Muscle of leg (tissue), 11 donors: ENCODE measurements around the gene COL6A3. TPM values are rescaled to one million over a fixed set of nuclear protein-coding genes. Genes with fewer than 3 reads are reported as not detected.
A peak's percentile ranks its signal among the peaks of the same experiment; 100 is the strongest.

ENCODE experiments used
- DNase-seq: peaks from one replicate; pipeline ENCODE4 v3.0.0; 2013
- H3K27ac ChIP-seq: one replicate; pipeline ENCODE4 v1.5.1; 2013; ENCODE audit warnings: mild to moderate bottlenecking, low read length, control low read depth
- H3K27me3 ChIP-seq: one replicate; pipeline ENCODE4 v1.6.1; 2013; ENCODE audit warnings: low read length; ENCODE audit not compliant: control insufficient read depth, insufficient read depth
- H3K36me3 ChIP-seq: one replicate; pipeline ENCODE4 v1.6.1; 2013; ENCODE audit warnings: low read length; ENCODE audit not compliant: control insufficient read depth, insufficient read depth
- H3K4me1 ChIP-seq: one replicate; pipeline ENCODE4 v1.6.1; 2013; ENCODE audit warnings: low read length; ENCODE audit not compliant: control insufficient read depth, insufficient read depth
- H3K4me3 ChIP-seq: one replicate; pipeline ENCODE4 v1.5.1; 2013; ENCODE audit warnings: low read length, control low read depth
- H3K9me3 ChIP-seq: replicated peaks from 2 replicates; pipeline ENCODE4 v1.6.1; 2013; ENCODE audit warnings: low read depth, low read length; ENCODE audit not compliant: control insufficient read depth
- WGBS: methylation state at CpG from one replicate; pipeline ENCODE4 v1.1.5; 2013; ENCODE audit warnings: missing lambda C conversion rate; ENCODE audit not compliant: insufficient coverage; 5-methylcytosine and 5-hydroxymethylcytosine counted together
- polyA plus RNA-seq, 8 donors: library from polyadenylated mRNA; unstranded; fragments of 120-200 nt; gene quantifications; one replicate each; pipeline versions ENCODE4 v1.2.1 to v1.2.3, GENCODE V29; 2013; ENCODE audit warnings: inconsistent platforms in 1 of 8, low replicate concordance in 1 of 8; ENCODE audit not compliant: insufficient read length in 8 of 8, insufficient read depth in 1 of 8
- total RNA-seq: library from RNA; stranded (reverse); fragments of 120-200 nt; gene quantifications from one replicate; pipeline ENCODE4 v1.2.4, GENCODE V29; 2013

Gene COL6A3
- total and polyA plus RNA-seq, 9 donors, result 203 to 490 (median 323) TPM

DNA sequence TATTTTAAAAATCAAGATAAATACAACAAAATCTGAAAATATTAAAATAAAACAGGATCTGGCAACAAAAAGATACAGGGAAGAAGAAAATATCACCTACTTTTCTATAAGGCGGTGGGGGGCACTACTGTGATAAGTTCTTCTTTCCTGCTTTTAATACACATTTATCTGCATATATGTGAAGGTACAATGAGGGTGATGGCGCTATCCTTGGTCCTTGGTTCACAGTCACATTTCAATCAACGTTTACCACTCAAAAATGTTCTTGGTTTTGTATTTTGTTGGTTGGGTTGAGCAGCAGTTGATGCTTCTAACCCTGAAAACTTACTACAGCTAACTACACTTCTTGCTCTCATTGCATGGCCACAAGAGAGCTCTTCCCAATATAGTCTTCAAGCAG is 112.4 kb downstream of the COL6A3 start:
- H3K27me3 ChIP-seq, result no peaks in the 10 kb centered on the region
- no peak overlapping the region for H3K27ac ChIP-seq
- peaks cover 38% of the 10 kb centered on the region for H3K4me1 ChIP-seq
- H3K9me3 ChIP-seq, result peaks cover 6% of the 10 kb centered on the region
- H3K4me3 ChIP-seq, result no peak overlapping the region
- no peak for DNase-seq
- no CpG with 5 or more reads among the region's 3 CpGs for WGBS
- no peaks in the 10 kb centered on the region for H3K36me3 ChIP-seq

DNA sequence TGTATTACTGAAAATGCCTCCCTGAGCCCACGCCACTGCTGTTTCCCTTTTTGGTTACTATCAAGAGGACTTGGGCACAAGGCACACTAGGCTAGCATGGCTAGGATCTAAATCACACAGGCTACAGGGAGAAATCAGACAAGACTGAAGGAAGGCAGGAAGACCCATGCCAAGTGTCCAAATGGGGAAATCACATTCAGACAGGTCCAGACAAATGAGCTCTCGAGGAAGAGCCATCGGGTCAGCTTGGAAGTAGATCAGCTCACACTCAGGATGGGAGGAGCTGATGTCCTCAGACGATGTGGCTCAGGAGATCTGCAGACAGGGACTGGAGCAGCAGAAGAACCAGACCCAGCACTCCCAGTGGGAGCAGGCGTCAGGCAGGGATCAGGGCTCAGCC is 113.2 kb downstream of the COL6A3 start:
- H3K27me3 ChIP-seq, result no peaks in the 10 kb centered on the region
- H3K4me3 ChIP-seq, result no peak overlapping the region
- 77% methylated on average over 5 of the region's 5 CpGs for WGBS
- DNase-seq, result no peak
- H3K36me3 ChIP-seq, result no peaks in the 10 kb centered on the region
- peaks cover 6% of the 10 kb centered on the region for H3K9me3 ChIP-seq
- peak overlapping the region; percentile 6 for H3K27ac ChIP-seq
- peaks cover 29% of the 10 kb centered on the region for H3K4me1 ChIP-seq

DNA sequence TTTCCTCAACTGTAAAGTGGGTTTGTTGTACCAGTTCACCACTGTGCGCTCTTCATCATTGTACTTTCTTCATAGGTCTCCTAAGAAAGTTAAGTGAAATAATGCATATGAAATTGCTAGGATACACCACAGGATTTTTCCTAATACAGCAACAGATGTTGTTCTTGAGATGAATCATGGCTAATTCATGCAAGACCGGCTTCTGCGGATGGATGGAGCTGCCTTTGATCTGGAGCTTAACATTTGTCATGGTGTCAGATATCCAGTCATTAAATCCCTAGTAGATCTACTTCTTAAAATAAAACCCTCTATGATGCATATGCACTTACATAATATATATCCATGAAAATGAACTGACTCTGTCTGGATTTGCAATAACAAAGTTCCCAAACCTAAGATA is 114.1 kb downstream of the COL6A3 start:
- no CpG with 5 or more reads among the region's 3 CpGs for WGBS
- peak; percentile 78 for DNase-seq
- no peaks in the 10 kb centered on the region for H3K27me3 ChIP-seq
- H3K4me3 ChIP-seq, result no peak overlapping the region
- H3K4me1 ChIP-seq, result peaks cover 29% of the 10 kb centered on the region
- no peaks in the 10 kb centered on the region for H3K36me3 ChIP-seq
- H3K27ac ChIP-seq, result no peak overlapping the region
- peaks cover 6% of the 10 kb centered on the region for H3K9me3 ChIP-seq

DNA sequence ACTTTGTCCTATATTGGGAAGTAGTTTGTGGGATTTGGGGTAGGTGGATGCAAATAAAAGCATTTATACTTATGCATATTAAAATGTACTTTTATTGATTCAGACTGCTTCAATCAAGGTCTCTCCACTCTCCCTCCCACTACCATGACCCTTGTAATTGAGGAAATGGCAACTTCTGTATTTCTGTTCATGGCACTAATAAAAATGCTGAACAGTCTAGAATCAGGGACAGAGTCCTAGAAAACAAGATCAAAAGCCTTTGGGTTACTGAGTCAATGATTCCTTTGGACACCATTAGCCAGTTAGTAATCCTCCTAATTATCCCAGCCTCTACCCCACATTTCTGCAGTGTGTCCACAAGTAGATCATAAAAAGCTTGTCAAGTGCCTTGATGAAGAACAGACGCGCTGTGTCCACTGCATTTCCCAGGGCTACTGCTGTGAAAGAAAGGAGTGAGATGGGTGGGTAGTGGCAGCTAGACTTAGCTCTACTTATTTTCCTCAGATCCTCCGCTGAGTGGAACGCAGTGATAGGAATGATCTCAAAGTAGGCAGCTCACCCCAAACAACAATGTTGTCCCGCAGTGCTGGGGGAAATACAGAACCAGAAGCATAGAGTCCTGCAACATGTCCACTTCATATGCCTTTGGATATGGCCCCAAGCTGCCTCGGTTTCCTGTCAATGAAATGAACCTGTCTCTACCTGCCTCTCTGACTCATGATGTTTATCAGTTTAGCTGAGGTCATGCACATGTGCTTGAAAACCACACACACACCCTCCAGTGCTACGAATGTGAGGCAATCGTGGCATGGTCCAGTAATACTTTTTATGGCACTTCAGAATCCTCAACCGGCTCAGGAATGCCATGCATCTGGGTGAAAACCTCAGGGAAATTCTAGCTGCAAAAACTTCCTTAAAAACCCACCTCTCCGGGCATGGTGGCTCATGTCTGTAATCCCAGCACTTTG is 115.5 kb downstream of the COL6A3 start:
- Histone ChIP-seq H3K4me1 (peaks cover 32% of the 10 kb centered on the region), H3K27ac (no peak overlapping the region), H3K9me3 (peaks cover 2% of the 10 kb centered on the region), H3K4me3 (no peak overlapping the region), H3K27me3 (no peaks in the 10 kb centered on the region), H3K36me3 (no peaks in the 10 kb centered on the region)
- 59% methylated on average over 5 of the region's 10 CpGs for WGBS
- no peak for DNase-seq

DNA sequence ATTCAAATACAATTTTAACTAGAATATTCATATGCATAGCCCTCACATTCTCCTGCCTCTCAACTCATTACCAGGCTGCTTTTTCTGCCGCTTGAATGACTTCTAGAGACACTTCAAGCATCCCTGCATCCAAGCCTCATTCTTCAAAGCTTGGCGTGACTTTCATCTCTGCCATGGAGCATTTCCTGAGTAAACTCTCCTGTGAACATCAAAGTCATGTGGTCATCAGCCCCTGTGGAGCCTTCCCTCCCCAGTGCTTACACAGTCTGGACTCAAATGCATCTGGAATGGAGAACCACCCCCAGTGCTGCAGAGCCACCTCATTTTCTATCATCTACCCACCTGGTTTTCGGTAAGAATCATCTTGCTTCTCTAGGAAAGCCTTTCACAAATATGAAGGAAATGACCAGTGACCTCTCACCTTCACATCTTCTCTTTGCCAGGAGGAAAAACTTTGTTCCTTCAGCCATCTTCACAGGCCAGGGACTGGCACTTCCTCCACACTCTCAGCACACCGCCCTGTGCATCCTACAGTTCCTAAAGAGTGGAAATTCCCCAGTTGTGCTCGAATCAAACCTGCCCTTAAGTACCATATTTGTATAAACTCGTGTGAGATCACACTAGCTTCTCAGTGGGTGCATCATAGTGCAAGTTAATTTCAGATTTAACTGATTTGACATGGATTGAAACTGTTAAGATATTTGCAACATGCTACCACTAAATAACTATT is 116.4 kb downstream of the COL6A3 start:
- WGBS, result 93% methylated on average over 4 of the region's 6 CpGs
- H3K4me3 ChIP-seq, result no peak overlapping the region
- no peaks in the 10 kb centered on the region for H3K27me3 ChIP-seq
- H3K27ac ChIP-seq, result no peak overlapping the region
- DNase-seq, result no peak
- peaks cover 32% of the 10 kb centered on the region for H3K4me1 ChIP-seq
- no peaks in the 10 kb centered on the region for H3K36me3 ChIP-seq
- peaks cover 5% of the 10 kb centered on the region for H3K9me3 ChIP-seq

DNA sequence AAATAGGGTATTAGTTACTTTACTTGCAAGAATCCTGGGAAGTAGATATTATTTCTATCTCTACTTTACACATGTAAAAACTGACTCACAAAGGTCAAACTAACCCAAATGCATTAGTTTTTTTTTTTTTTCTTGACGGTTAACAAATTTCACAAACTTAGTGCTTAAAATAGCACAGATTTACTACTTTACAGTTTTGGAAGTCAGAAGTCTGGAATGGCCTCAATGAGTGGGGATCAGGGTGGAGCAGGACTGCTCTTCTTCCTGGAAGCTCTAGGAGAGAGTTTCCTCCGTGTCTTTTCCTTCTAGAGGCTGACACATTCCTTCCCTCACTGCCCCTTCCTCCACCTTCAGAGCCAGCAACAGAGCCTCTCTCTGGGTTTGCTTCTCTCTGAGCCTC is 117.2 kb downstream of the COL6A3 start:
- peaks cover 35% of the 10 kb centered on the region for H3K4me1 ChIP-seq
- peak; percentile 70 for DNase-seq
- no peaks in the 10 kb centered on the region for H3K27me3 ChIP-seq
- no peak overlapping the region for H3K4me3 ChIP-seq
- 0% methylated on average over 1 of the region's 2 CpGs for WGBS
- H3K9me3 ChIP-seq, result peaks cover 6% of the 10 kb centered on the region
- no peak overlapping the region for H3K27ac ChIP-seq
- no peaks in the 10 kb centered on the region for H3K36me3 ChIP-seq

DNA sequence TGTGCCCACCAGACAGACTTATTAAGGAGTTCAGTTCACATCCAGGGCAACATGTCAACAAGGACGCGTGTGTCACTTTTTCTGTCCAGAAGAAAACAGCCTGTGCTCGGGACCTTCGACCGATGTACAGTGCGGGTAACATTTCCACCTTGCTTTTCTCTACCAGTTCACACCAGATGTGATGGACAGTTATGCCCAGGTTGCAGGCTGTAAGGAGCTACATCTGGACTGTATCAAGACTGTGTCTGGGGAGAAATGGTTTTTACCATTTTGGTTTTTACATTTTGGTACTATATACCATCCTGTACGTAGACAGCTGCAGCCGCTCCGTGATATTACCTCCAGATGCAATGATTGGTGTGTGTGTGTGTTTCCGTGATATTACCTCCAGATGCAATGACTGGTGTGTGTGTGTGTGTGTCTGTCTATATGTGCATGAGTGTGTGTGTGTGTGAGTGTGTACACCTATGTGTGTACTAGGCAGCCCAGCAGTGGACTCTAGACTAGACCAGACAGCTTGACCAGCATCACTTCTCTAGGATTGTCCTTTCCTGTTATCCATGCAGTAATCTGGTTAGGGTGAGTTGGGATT is 118.0 kb downstream of the COL6A3 start:
- Histone ChIP-seq H3K27me3 (no peaks in the 10 kb centered on the region), H3K9me3 (peaks cover 6% of the 10 kb centered on the region), H3K27ac (no peak overlapping the region), H3K36me3 (no peaks in the 10 kb centered on the region), H3K4me3 (no peak overlapping the region), H3K4me1 (peaks cover 38% of the 10 kb centered on the region)
- DNase-seq, result no peak
- WGBS, result 94% methylated on average over 3 of the region's 10 CpGs

DNA sequence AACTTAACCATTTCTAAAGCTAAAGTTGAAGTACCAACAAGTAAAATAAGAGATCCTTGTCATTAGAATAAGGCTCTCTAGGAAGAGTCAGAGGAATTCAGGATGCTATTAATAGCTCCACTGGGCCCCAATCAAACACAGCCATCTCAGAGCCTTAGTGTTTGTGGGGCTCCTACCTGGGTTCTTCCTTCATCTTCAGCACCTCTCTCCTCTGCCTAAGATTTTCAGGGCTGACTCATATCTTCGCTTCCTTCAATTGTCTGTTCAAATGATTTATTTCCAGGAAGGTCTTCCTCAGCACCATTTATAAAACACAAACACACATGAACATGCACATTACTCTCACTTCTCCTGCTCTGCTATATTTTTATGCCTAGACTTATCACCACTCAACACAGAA is 119.5 kb downstream of the COL6A3 start:
- H3K27ac ChIP-seq, result peak overlapping the region; percentile 76
- H3K27me3 ChIP-seq, result no peaks in the 10 kb centered on the region
- peaks cover 35% of the 10 kb centered on the region for H3K4me1 ChIP-seq
- peaks cover 6% of the 10 kb centered on the region for H3K9me3 ChIP-seq
- WGBS, result 89% methylated on average over 1 of the region's 1 CpG
- no peak overlapping the region for H3K4me3 ChIP-seq
- DNase-seq, result peak; percentile 47
- no peaks in the 10 kb centered on the region for H3K36me3 ChIP-seq

DNA sequence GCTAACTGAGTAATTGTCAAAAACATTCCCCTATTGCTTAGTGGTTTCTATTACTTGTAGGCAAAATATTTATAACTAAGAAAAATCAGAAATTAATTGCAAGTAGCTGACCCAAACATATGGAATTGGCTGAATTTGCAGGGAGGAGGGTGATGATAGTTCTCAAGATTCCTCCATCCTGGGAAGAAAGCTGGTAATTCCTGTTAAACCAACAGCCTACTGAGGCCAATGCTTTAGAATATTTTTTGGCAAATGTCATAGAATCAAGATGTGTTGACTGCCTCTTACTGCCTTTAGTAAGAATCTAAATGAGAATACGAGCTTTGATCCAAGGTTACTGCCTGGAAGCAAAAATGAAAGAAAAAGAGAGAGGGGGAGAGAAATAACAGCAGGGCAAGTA is 120.0 kb downstream of the COL6A3 start:
- peaks cover 36% of the 10 kb centered on the region for H3K4me1 ChIP-seq
- H3K27ac ChIP-seq, result peak overlapping the region; percentile 76
- H3K36me3 ChIP-seq, result no peaks in the 10 kb centered on the region
- DNase-seq, result peak; percentile 58
- no peak overlapping the region for H3K4me3 ChIP-seq
- no CpG with 5 or more reads among the region's 1 CpG for WGBS
- peaks cover 6% of the 10 kb centered on the region for H3K9me3 ChIP-seq
- no peaks in the 10 kb centered on the region for H3K27me3 ChIP-seq
